Measurements from ENCODE around the gene HOXD13.

- no peak for TF ChIP-seq CTCF (conservative IDR thresholded peaks at IDR 0.05; ENCODE audit: low read depth, low read length)
- TF ChIP-seq EZH2 (IDR thresholded peaks at IDR 0.05; ENCODE audit: borderline replicate concordance, low read depth, low read length, poor library complexity, severe bottlenecking), result no peak
Observed at GRCh38 chr2:176138526-176138922, 46.0 kb downstream of the HOXD13 start.
